NT2/D1 (cell line): ENCODE data around the gene ASB3.
"Not testable (repeated sequence)": the region's sequence is repeated elsewhere in the genome, so short reads cannot be mapped to it uniquely, and the experiment has no call there.

ENCODE experiments used
- DNase-seq: peaks from one replicate; pipeline ENCODE4 v3.0.0-alpha.2; 2011; ENCODE audit warnings: low read depth, low spot score
- H3K27me3 ChIP-seq: 2 replicates; pipeline ENCODE4 v1.6.0; 2011; ENCODE audit warnings: mild to moderate bottlenecking; ENCODE audit not compliant: insufficient read length, insufficient read depth
- H3K36me3 ChIP-seq: 2 replicates; pipeline ENCODE4 v1.6.1; 2011; ENCODE audit warnings: mild to moderate bottlenecking, low read length, mixed read lengths; ENCODE audit not compliant: insufficient read depth, insufficient read length
- H3K4me1 ChIP-seq: 2 replicates; pipeline ENCODE4 v1.5.1; 2011; ENCODE audit not compliant: insufficient read depth, insufficient read length
- H3K4me3 ChIP-seq: 2 replicates; pipeline ENCODE4 v1.5.1; 2011; ENCODE audit warnings: low read depth; ENCODE audit not compliant: insufficient read length
- H3K9ac ChIP-seq: 2 replicates; pipeline ENCODE4 v1.6.0; 2011; ENCODE audit warnings: low read depth; ENCODE audit not compliant: insufficient read length
- H3K9me3 ChIP-seq: 2 replicates; pipeline ENCODE4 v1.5.1; 2011; ENCODE audit warnings: mild to moderate bottlenecking, low read length; ENCODE audit not compliant: insufficient read depth
- SUZ12 ChIP-seq: IDR thresholded peaks from 2 replicates; pipeline ENCODE4 v1.6.1; 2011; ENCODE audit not compliant: insufficient read length, insufficient read depth; ENCODE audit errors: extremely low read depth
- YY1 ChIP-seq: IDR thresholded peaks from 2 replicates; pipeline ENCODE4 v1.6.1; 2011; ENCODE audit not compliant: insufficient read length, insufficient read depth
- ZNF274 ChIP-seq: IDR thresholded peaks from 2 replicates; pipeline ENCODE4 v1.6.1; 2011; ENCODE audit warnings: mild to moderate bottlenecking, low read depth, low read length

Gene ASB3

DNA sequence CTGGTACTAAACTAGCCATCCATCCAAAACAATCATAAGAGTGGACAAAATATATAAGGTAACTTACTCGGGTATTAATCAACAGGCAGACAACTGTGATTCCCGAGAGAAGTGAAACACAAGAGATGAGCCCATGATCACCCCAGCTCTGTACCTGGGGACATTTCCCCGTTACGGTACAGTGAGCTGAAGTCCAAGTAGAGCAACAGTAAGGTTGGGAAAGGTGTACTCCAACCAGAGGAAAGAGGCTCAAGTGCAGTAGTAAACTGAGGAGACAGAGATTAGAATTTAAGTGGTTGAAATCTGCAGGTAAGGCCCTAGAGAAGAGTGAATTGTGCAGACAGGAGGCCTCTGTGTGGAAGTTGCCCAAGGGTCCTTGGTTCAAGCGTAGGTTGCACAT is 49.7 kb downstream of the ASB3 start:
- TF ChIP-seq SUZ12 (no peak), ZNF274 (no peak), YY1 (no peak)
- no peaks in the 10 kb centered on the region for H3K27me3 ChIP-seq
- DNase-seq, result no peak
- no peaks in the 10 kb centered on the region for H3K9me3 ChIP-seq
- no peaks in the 10 kb centered on the region for H3K4me1 ChIP-seq
- no peak overlapping the region for H3K4me3 ChIP-seq
- no peak overlapping the region for H3K9ac ChIP-seq
- peaks cover 3% of the 10 kb centered on the region for H3K36me3 ChIP-seq

DNA sequence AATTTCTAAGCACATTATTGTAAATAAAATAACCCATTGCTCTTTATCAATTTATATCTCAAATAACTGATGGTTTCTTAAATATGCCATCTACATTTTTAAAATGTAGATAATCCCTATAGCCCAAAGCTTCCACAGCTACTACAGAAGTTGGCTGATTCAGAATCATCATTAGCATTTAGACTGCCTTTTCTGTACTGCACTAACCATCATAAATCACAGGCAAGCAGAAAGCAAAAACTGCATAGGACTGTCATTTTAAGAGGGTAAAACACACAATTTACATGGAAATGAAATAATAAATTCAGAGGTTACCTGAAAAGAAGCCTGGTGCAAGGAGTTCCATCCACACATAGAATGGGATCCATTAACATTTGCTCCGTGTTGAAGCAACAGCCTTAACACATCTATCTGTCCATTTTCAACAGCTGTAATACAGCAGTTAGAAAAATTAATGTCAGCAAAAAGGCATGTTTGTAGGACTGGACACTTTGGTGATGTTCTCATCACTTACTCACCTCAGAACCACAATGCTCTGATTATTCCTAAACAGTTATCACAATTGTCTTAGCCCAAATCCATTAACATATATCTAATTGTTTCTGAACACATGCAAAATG is 57.5 kb downstream of the ASB3 start:
- no peak for TF ChIP-seq SUZ12
- TF ChIP-seq ZNF274, result no peak
- TF ChIP-seq YY1, result no peak
- H3K9me3 ChIP-seq, result no peaks in the 10 kb centered on the region
- H3K36me3 ChIP-seq, result peaks cover 3% of the 10 kb centered on the region
- H3K9ac ChIP-seq, result no peak overlapping the region
- no peaks in the 10 kb centered on the region for H3K4me1 ChIP-seq
- H3K4me3 ChIP-seq, result no peak overlapping the region
- DNase-seq, result no peak
- no peaks in the 10 kb centered on the region for H3K27me3 ChIP-seq

DNA sequence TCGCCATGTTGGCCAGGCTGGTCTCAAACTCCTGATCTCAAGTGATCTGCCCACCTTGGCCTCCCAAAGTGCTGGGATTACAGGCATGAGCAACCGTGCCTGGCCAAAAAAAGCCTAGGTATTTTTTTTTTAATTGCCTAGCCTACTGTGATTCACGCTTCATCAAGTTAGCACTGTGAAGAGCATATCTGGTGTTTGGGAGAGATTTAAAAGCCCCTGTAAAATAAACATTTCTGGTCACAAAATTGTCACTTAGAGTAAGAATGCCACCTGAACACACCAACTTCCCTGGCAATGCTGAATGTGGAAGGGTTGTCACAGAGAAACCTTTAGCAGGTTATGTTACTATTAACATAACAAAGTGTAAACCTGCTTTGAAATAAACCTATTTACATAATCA is 58.8 kb downstream of the ASB3 start:
- Histone ChIP-seq H3K9me3 (no peaks in the 10 kb centered on the region), H3K4me1 (no peaks in the 10 kb centered on the region), H3K27me3 (no peaks in the 10 kb centered on the region), H3K4me3 (no peak overlapping the region), H3K9ac (no peak overlapping the region), H3K36me3 (no peaks in the 10 kb centered on the region)
- DNase-seq, result no peak
- TF ChIP-seq ZNF274 (no peak), SUZ12 (no peak), YY1 (no peak)

DNA sequence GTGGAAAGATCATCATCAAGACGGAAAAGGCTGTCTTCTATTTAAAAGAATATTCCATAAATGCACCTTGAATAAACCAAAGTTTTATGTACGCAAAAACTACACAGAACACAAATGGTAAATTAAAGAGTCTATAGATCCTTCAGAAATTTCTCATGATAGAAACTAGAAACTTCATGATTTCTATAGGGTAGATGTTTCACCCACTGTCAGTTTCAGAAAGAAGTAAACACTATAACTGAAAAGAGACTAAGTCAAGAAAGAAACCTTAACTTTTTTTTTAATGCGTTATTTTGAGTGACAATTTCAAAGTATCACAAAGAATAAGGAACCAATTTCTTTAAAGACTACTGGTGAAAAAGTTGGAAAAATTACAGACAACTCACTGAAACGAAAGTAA is 61.1 kb downstream of the ASB3 start:
- TF ChIP-seq YY1 (no peak), ZNF274 (no peak), SUZ12 (no peak)
- Histone ChIP-seq H3K9me3 (no peaks in the 10 kb centered on the region), H3K9ac (no peak overlapping the region), H3K36me3 (no peaks in the 10 kb centered on the region), H3K4me1 (no peaks in the 10 kb centered on the region), H3K27me3 (no peaks in the 10 kb centered on the region), H3K4me3 (no peak overlapping the region)
- no peak for DNase-seq

DNA sequence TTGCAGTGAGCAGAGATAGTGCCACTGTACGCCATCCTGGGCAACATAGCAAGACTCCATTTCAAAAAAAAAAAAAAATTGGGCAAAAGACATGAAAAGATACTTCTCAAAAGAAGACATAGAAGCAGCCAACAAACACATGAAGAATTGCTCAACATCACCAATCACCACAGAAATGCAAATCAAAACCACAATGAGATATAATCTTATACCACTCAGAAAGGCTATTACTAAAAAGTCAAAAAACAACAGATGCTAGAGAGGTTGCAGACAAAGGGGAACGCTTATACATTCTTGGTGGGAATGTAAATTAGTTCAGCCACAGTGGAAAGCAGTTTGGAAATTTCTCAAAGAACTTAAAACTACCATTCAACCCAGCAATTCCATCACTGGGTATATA is 62.2 kb downstream of the ASB3 start:
- DNase-seq, result no peak
- Histone ChIP-seq H3K9me3 (0 out of 2 replicates have a peak, but pooled peaks cover 8% of the 10 kb centered on the region), H3K36me3 (no peaks in the 10 kb centered on the region), H3K9ac (no peak overlapping the region), H3K4me3 (no peak overlapping the region), H3K27me3 (no peaks in the 10 kb centered on the region), H3K4me1 (no peaks in the 10 kb centered on the region)
- TF ChIP-seq ZNF274, result no peak
- no peak for TF ChIP-seq SUZ12
- TF ChIP-seq YY1, result no peak

DNA sequence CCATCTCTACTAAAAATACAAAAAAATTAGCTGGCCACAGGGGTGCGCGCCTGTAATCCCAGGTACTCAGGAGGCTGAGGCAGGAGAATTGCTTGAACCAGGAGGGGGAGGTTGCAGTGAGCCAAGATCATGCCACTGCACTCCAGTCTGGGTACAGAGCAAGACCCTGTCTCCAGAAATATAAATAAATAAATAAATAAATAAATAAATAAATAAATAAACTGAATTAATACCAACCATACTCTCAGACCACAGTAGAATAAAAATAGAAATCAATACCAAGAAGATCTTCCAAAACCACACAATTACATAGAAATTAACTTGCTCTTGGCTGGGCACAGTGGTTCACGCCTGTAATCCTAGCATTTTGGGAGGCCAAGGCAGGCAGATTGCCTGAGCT is 65.8 kb downstream of the ASB3 start:
- H3K4me3 ChIP-seq, H3K27me3 ChIP-seq, H3K36me3 ChIP-seq, H3K4me1 ChIP-seq, H3K9ac ChIP-seq, DNase-seq: not testable (repeated sequence)
- 0 out of 2 replicates have a peak, but pooled peaks cover 10% of the 10 kb centered on the region for H3K9me3 ChIP-seq

DNA sequence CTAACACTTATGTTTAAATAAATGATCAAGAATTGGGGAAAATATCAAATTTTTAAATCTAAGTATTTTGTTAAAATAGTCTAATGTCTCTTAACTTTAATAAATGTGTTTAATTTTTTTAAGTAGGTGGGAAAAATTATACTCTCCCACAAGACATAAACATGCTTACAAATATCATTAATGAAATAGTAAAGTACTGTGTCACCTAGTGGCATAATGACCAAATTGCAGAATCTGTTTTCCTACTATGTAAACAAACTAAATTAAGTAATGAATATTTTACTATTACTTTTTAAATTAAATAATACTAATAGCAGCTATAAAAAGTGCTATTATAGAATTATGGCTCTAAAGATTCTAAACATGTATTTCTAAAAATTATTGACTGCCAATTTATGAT is 71.2 kb downstream of the ASB3 start:
- Histone ChIP-seq H3K27me3 (no peaks in the 10 kb centered on the region), H3K36me3 (peaks cover 18% of the 10 kb centered on the region), H3K4me3 (no peak overlapping the region), H3K4me1 (no peaks in the 10 kb centered on the region), H3K9ac (no peak overlapping the region), H3K9me3 (peaks cover 13% of the 10 kb centered on the region)
- DNase-seq, result no peak
- no peak for TF ChIP-seq SUZ12
- TF ChIP-seq YY1, result no peak
- no peak for TF ChIP-seq ZNF274
